ENCODE results near the gene GCSH. TPM values are rescaled to one million over a fixed set of nuclear protein-coding genes. Genes with fewer than 3 reads are reported as not detected.

Gene GCSH
- total RNA-seq, 1 donor from 2014 or later = 19.2 TPM

DNA sequence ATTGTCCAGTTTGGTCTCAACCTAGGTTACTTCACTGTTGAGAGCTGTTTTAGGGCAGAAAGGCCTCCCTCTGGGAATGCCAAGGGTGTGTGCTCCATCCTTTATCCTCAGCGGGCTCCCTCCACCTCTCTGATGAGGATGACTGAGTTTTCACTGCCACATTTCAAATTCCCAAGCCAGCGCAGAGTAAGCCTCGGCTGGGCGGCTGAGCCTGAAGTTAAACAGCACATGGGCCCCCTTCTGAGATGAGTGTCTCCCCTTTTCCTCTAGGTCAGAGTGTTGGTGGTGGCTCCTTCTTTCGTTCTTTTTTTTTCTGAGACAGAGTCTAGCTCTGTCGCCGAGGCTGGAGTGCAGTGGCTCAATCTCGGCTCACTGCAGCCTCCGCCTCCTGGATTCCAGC, 5.5 kb upstream of the GCSH start:
- TF ChIP-seq, protein P1, sequence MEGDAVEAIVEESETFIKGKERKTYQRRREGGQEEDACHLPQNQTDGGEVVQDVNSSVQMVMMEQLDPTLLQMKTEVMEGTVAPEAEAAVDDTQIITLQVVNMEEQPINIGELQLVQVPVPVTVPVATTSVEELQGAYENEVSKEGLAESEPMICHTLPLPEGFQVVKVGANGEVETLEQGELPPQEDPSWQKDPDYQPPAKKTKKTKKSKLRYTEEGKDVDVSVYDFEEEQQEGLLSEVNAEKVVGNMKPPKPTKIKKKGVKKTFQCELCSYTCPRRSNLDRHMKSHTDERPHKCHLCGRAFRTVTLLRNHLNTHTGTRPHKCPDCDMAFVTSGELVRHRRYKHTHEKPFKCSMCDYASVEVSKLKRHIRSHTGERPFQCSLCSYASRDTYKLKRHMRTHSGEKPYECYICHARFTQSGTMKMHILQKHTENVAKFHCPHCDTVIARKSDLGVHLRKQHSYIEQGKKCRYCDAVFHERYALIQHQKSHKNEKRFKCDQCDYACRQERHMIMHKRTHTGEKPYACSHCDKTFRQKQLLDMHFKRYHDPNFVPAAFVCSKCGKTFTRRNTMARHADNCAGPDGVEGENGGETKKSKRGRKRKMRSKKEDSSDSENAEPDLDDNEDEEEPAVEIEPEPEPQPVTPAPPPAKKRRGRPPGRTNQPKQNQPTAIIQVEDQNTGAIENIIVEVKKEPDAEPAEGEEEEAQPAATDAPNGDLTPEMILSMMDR (IDR thresholded peaks at IDR 0.05) = no peak
- Mint-ChIP-seq H3K27ac (ENCODE audit: unreplicated experiment) (no peak overlapping the region), H3K9me3 (ENCODE audit: unreplicated experiment) (no peaks in the 10 kb centered on the region), H3K27me3 (ENCODE audit: unreplicated experiment) (no peaks in the 10 kb centered on the region), H3K4me3 (ENCODE audit: unreplicated experiment) (no peak overlapping the region), H3K4me1 (ENCODE audit: unreplicated experiment) (peaks cover under 1% of the 10 kb centered on the region), H3K36me3 (ENCODE audit: unreplicated experiment) (no peaks in the 10 kb centered on the region)
- DNase-seq (ENCODE audit: extremely low spot score, unreplicated experiment) = no peak

DNA sequence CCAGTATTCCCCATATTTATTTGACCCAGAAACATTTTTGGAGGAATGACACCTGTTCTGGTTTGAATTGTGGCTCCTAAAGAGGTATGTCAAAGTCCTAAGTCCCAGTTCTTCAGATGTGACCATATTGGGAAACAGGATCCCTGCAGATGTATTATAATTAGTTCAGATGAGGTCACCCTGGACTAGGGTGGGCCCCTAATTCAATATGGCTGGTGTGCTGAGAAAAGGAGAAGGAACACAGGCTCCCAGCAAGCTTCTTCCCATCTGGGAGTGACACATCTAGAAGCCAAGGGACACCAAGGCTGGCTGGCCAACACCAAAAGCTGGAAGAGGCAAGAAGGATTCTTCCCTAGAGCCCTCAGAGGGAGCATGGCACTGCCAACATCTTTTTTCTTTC, 3.8 kb upstream of the GCSH start:
- Mint-ChIP-seq H3K36me3 (ENCODE audit: unreplicated experiment) (no peaks in the 10 kb centered on the region), H3K27me3 (ENCODE audit: unreplicated experiment) (no peaks in the 10 kb centered on the region), H3K4me1 (ENCODE audit: unreplicated experiment) (peaks cover 8% of the 10 kb centered on the region), H3K27ac (ENCODE audit: unreplicated experiment) (no peak overlapping the region), H3K9me3 (ENCODE audit: unreplicated experiment) (no peaks in the 10 kb centered on the region), H3K4me3 (ENCODE audit: unreplicated experiment) (no peak overlapping the region)
- DNase-seq (ENCODE audit: extremely low spot score, unreplicated experiment) = no peak
- TF ChIP-seq, protein P1 (IDR thresholded peaks at IDR 0.05) = no peak

DNA sequence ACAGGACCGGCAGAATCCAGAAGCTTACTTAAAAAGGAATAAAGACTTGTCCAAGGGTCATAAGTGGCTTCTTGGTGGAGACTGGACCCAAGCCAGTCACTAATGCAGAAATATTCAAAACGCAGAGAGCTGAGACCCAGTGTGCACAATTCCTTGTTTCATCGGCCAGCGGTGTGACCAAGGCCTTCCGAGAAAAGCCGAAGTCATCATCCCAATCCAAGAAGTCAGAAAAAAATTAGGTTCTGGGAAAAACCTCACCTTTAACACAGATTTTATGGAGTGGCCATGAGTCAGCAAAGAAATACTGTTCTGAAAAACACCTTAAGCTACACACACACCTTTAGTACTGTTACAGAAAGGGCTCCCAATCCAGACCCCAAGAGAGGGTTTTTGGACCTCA, 1.0 kb upstream of the GCSH start:
- Mint-ChIP-seq H3K9me3 (ENCODE audit: unreplicated experiment) (no peaks in the 10 kb centered on the region), H3K4me3 (ENCODE audit: unreplicated experiment) (no peak overlapping the region), H3K4me1 (ENCODE audit: unreplicated experiment) (peaks cover 14% of the 10 kb centered on the region), H3K27me3 (ENCODE audit: unreplicated experiment) (no peaks in the 10 kb centered on the region), H3K27ac (ENCODE audit: unreplicated experiment) (no peak overlapping the region), H3K36me3 (ENCODE audit: unreplicated experiment) (no peaks in the 10 kb centered on the region)
- no peak for DNase-seq (ENCODE audit: extremely low spot score, unreplicated experiment)
- TF ChIP-seq, protein P1 (IDR thresholded peaks at IDR 0.05) = no peak

DNA sequence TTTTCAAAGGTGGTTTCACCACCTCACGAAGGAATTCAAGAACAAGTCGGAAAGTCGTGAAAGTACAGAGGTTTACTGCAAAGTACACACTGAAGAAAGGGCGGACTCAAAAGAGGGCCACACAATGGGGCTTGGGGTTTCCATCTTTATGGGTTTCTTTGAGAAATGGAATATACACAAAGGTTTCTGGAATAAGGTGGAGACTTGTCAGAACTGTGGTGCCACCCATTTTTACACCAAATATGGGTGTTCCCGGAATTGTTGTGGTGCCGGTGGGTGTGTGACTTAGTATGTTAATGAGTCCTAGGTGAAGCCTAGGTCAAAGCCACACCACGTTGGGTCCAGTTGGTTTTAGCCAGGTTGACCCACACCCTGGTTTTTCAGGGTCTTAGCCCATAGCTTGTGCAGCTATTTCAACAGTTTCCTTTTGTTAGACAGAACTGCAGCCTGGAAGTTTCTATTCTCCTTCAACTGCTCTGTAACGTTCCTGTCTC, 567 bp upstream of the GCSH start:
- no peak for DNase-seq (ENCODE audit: extremely low spot score, unreplicated experiment)
- H3K4me3 Mint-ChIP-seq (ENCODE audit: unreplicated experiment) = peak overlapping the region; percentile 62
- no peaks in the 10 kb centered on the region for H3K27me3 Mint-ChIP-seq (ENCODE audit: unreplicated experiment)
- TF ChIP-seq, protein P1 (IDR thresholded peaks at IDR 0.05) = no peak
- peak overlapping the region; percentile 27 for H3K27ac Mint-ChIP-seq (ENCODE audit: unreplicated experiment)
- H3K4me1 Mint-ChIP-seq (ENCODE audit: unreplicated experiment) = peaks cover 14% of the 10 kb centered on the region
- no peaks in the 10 kb centered on the region for H3K9me3 Mint-ChIP-seq (ENCODE audit: unreplicated experiment)
- no peaks in the 10 kb centered on the region for H3K36me3 Mint-ChIP-seq (ENCODE audit: unreplicated experiment)

DNA sequence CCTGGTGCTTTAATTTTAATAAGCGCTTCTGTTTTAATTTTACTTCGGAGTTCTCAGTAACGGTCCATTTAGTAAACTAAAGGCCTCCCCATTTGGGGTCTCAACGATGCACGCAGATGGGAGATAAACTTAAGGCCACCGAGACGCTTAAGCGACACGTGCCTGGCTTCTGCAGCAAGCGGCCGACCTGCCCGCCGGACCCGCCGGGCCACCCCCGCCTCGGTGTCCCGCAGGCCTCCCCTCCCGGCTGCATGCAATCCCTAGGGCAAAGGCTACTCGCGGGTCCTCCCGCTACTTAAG, 592 bp downstream of the GCSH start:
- Mint-ChIP-seq H3K27ac (ENCODE audit: unreplicated experiment) (peak overlapping the region; percentile 62), H3K27me3 (ENCODE audit: unreplicated experiment) (no peaks in the 10 kb centered on the region), H3K9me3 (ENCODE audit: unreplicated experiment) (no peaks in the 10 kb centered on the region), H3K36me3 (ENCODE audit: unreplicated experiment) (no peaks in the 10 kb centered on the region), H3K4me1 (ENCODE audit: unreplicated experiment) (peaks cover 14% of the 10 kb centered on the region), H3K4me3 (ENCODE audit: unreplicated experiment) (peak overlapping the region; percentile 77)
- TF ChIP-seq, protein P1 (IDR thresholded peaks at IDR 0.05) = no peak
- no peak for DNase-seq (ENCODE audit: extremely low spot score, unreplicated experiment)

Data from osteocyte (in vitro differentiated cells).